OCI-LY1 (cell line): ENCODE measurements around the gene MED12.

Source experiments
- H2AFZ ChIP-seq: fragments of 200-600 bp; sonication (generic), shearing (Covaris generic); 2 replicates; pipeline ENCODE4 v1.6.0; 2014; ENCODE audit warnings: antibody characterized with exemption, mild to moderate bottlenecking, low read length
- H3F3A ChIP-seq: fragments of 200-600 bp; sonication (generic), shearing (Covaris generic); 2 replicates; pipeline ENCODE4 v1.6.0; 2014; ENCODE audit warnings: mild to moderate bottlenecking, antibody characterized with exemption, low read length, moderate library complexity; ENCODE audit not compliant: insufficient read depth
- H3K27ac ChIP-seq: fragments of 200-600 bp; sonication (generic); 2 replicates; pipeline ENCODE4 v1.5.1; 2014; ENCODE audit warnings: low read length, mixed run types, mild to moderate bottlenecking, low read depth; ENCODE audit not compliant: poor library complexity, severe bottlenecking
- H3K27me3 ChIP-seq: fragments of 200-600 bp; sonication (generic); 2 replicates; pipeline ENCODE4 v1.6.0; 2014; ENCODE audit warnings: antibody characterized with exemption, mild to moderate bottlenecking, low read length, moderate library complexity; ENCODE audit not compliant: insufficient read depth
- H3K36me3 ChIP-seq: fragments of 200-600 bp; sonication (generic); 2 replicates; pipeline ENCODE4 v1.6.1; 2014; ENCODE audit warnings: mild to moderate bottlenecking, antibody characterized with exemption, low read length, moderate library complexity, mixed read lengths; ENCODE audit not compliant: insufficient read depth
- H3K4me1 ChIP-seq: fragments of 200-600 bp; sonication (generic); 2 replicates; pipeline ENCODE4 v1.5.1; 2014; ENCODE audit warnings: mild to moderate bottlenecking, low read length, moderate library complexity; ENCODE audit not compliant: insufficient read depth, severe bottlenecking
- H3K4me2 ChIP-seq: fragments of 200-600 bp; sonication (generic), shearing (Covaris generic); 2 replicates; pipeline ENCODE4 v1.6.1; 2014; ENCODE audit warnings: low read length
- H3K4me3 ChIP-seq: fragments of 200-600 bp; sonication (generic); 2 replicates; pipeline ENCODE4 v1.5.1; 2014; ENCODE audit warnings: low read length, low read depth, mild to moderate bottlenecking, mixed read lengths; ENCODE audit not compliant: poor library complexity, severe bottlenecking
- H3K79me2 ChIP-seq: fragments of 200-600 bp; shearing (Covaris generic); 2 replicates; pipeline ENCODE4 v1.6.1; 2016; ENCODE audit warnings: mixed run types, low read length, mixed read lengths; ENCODE audit not compliant: insufficient read depth
- H3K9ac ChIP-seq: fragments of 200-600 bp; sonication (generic), shearing (Covaris generic); 2 replicates; pipeline ENCODE4 v1.6.1; 2014; ENCODE audit warnings: mild to moderate bottlenecking, low read length, mixed read lengths
- H3K9me2 ChIP-seq: fragments of 200-600 bp; sonication (generic), shearing (Covaris generic); 2 replicates; pipeline ENCODE4 v1.6.1; 2014; ENCODE audit warnings: low read depth, mild to moderate bottlenecking, low read length, mixed read lengths
- H3K9me3 ChIP-seq: fragments of 200-600 bp; shearing (Covaris generic); 2 replicates; pipeline ENCODE4 v1.6.1; 2014; ENCODE audit warnings: low read length, mixed read lengths
- H4K20me1 ChIP-seq: fragments of 200-600 bp; sonication (generic), shearing (Covaris generic); 2 replicates; pipeline ENCODE4 v1.6.0; 2016; ENCODE audit warnings: mild to moderate bottlenecking, low read length; ENCODE audit not compliant: insufficient read depth
- CTCF ChIP-seq: fragments of 200-600 bp; sonication (generic), shearing (Covaris generic); IDR thresholded peaks from 2 replicates; pipeline ENCODE4 v1.5.1; 2017; ENCODE audit warnings: mild to moderate bottlenecking, antibody characterized with exemption, low read length, moderate library complexity, mixed read lengths
- EZH2 ChIP-seq: fragments of 200-600 bp; sonication (generic), shearing (Covaris generic); IDR thresholded peaks from 2 replicates; pipeline ENCODE4 v1.8.0; 2017; ENCODE audit warnings: borderline replicate concordance, mixed run types, mild to moderate bottlenecking, antibody characterized with exemption, low read length, moderate library complexity, mixed read lengths

The MED12 gene

GRCh38 chrX:71098951-71099506, 19.4 kb upstream of the MED12 start:
- Histone ChIP-seq H3F3A (no peaks in the 10 kb centered on the region), H3K79me2 (no peaks in the 10 kb centered on the region), H4K20me1 (no peaks in the 10 kb centered on the region), H3K4me3 (no peak overlapping the region), H3K27ac (no peak overlapping the region), H3K9me2 (no peaks in the 10 kb centered on the region), H3K36me3 (no peaks in the 10 kb centered on the region; the same call in 1 of the 2 replicates), H3K4me1 (peaks cover 28% of the 10 kb centered on the region), H3K27me3 (no peaks in the 10 kb centered on the region), H3K9ac (no peak overlapping the region), H3K4me2 (no peak overlapping the region), H2AFZ (no peak overlapping the region), H3K9me3 (no peaks in the 10 kb centered on the region)
- TF ChIP-seq EZH2, result no peak
- no peak for TF ChIP-seq CTCF

GRCh38 chrX:71099736-71100135, 18.7 kb upstream of the MED12 start:
- TF ChIP-seq EZH2, result no peak
- no peak for TF ChIP-seq CTCF
- Histone ChIP-seq H4K20me1 (no peaks in the 10 kb centered on the region), H2AFZ (no peak overlapping the region), H3K9me2 (no peaks in the 10 kb centered on the region), H3K79me2 (no peaks in the 10 kb centered on the region), H3K9me3 (no peaks in the 10 kb centered on the region), H3K36me3 (no peaks in the 10 kb centered on the region; the same call in 1 of the 2 replicates), H3K4me1 (peaks cover 34% of the 10 kb centered on the region), H3F3A (no peaks in the 10 kb centered on the region), H3K27me3 (no peaks in the 10 kb centered on the region), H3K27ac (no peak overlapping the region), H3K4me2 (no peak overlapping the region), H3K9ac (no peak overlapping the region), H3K4me3 (no peak overlapping the region)

- no peaks in the 10 kb centered on the region for H4K20me1 ChIP-seq
- H3K4me3 ChIP-seq, result no peak overlapping the region
- H3K36me3 ChIP-seq, result no peaks in the 10 kb centered on the region; the same call in 1 of the 2 replicates
- H2AFZ ChIP-seq, result no peak overlapping the region
- no peaks in the 10 kb centered on the region for H3K9me3 ChIP-seq
- TF ChIP-seq EZH2 (no peak), CTCF (no peak)
- H3K27me3 ChIP-seq, result no peaks in the 10 kb centered on the region
- no peak overlapping the region for H3K4me2 ChIP-seq
- H3K9ac ChIP-seq, result no peak overlapping the region
- H3F3A ChIP-seq, result no peaks in the 10 kb centered on the region
- no peaks in the 10 kb centered on the region for H3K9me2 ChIP-seq
- no peaks in the 10 kb centered on the region for H3K79me2 ChIP-seq
- no peak overlapping the region for H3K27ac ChIP-seq
- peaks cover 28% of the 10 kb centered on the region for H3K4me1 ChIP-seq
Observed at GRCh38 chrX:71100581-71101505, 17.6 kb upstream of the MED12 start.
